GM21367 (cell line): ENCODE results near the gene CCDC116.
"Not testable (repeated sequence)": the region's sequence is repeated elsewhere in the genome, so short reads cannot be mapped to it uniquely, and the experiment has no call there.

Experiments used
- ATAC-seq: cut with Tn5 transposase; IDR thresholded peaks from one replicate; pipeline ENCODE4 v1.9.1; 2021; ENCODE audit not compliant: unreplicated experiment

CCDC116 gene

GRCh38 chr22:21678842-21679241 is 46.3 kb downstream of the CCDC116 start:
- not testable (repeated sequence) for ATAC-seq

DNA sequence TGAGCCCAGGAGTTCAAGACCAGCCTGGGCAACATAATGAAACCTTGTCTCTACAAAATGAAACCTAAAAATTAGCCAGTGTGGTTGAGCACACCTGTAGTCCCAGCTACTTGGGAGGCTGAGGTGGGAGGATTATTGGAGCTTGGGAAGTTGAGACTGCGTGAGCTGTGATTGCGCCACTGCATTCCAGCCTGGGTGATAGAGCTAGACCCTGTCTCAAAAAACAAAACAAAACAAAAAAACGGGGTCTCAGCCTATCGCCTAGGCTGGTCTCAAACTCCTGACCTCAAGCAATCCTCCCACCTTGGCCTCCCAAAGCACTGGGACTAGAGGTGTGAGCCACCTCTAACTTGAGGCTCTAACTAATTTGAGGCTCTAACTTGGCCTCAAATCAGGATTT is 46.8 kb downstream of the CCDC116 start:
- ATAC-seq = no peak

GRCh38 chr22:21680830-21681565 is 48.4 kb downstream of the CCDC116 start:
- ATAC-seq = no peak

GRCh38 chr22:21681566-21682370 is 49.2 kb downstream of the CCDC116 start:
- ATAC-seq = no peak

- ATAC-seq = no peak
These were observed 50.0 kb downstream of the CCDC116 start for GRCh38 chr22:21682385-21683175.

- ATAC-seq = no peak
These were observed 50.8 kb downstream of the CCDC116 start for GRCh38 chr22:21683401-21683811.

- ATAC-seq = no peak
These were observed 52.1 kb downstream of the CCDC116 start for GRCh38 chr22:21684492-21685163.

DNA sequence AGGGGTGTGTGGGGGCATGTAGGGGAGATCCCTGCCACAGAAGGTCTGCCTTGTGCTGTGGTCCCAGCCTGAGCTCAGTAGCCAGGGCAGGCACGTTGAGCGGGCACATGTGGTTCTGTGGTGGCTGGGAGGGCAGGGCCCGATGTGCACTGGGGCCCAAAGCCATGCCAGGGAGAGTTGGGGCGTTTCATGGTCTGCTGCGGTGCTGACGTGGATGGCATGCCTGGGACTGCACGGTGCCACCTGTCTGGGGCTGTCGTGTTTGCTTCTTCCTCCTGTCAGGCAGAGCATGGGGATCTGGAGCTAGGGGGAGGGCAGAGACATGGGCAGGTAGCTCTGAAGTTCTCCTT is 52.6 kb downstream of the CCDC116 start:
- ATAC-seq = no peak

DNA sequence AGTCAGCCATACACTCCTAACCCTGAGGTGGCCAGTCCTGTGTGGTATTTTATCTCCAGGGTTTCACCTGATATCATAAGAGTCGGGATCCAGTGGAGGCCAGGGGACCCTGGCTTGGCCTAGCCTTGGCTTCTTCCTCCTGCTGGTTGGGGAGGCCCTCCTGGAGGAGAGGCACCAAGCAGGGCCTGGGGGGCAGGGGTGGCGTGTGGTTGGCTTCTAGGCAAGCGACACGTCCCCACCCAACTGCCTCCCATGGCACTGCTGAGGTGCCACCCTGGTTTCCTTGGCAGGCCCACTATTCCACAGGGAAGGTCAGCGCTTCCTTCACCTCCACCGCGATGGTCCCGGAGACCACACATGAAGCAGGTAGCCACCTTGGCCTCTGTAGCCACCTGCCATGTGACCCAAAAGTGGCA is 53.6 kb downstream of the CCDC116 start:
- no peak for ATAC-seq
